WTC11 (cell line): ENCODE results near the gene TXNIP. TPM values are rescaled to one million over a fixed set of nuclear protein-coding genes. Genes with fewer than 3 reads are reported as not detected.

Experiments used
- ATAC-seq: fragments of 200-7000 bp; cut with Tn5 transposase; 2 replicates; pipeline ENCODE4 v1.10.0; 2021; ENCODE audit warnings: mild to moderate bottlenecking, moderate library complexity
- CTCF ChIA-PET: fragments of 300-600 bp; sonication (Branson Sonifier 250); formaldehyde crosslinking; loops from one replicate; lab custom pipeline; 2021; ENCODE audit warnings: antibody characterized with exemption; lab: Charles Lee
- POLR2A ChIA-PET: fragments of 350-600 bp; sonication (Branson Sonifier 250); formaldehyde crosslinking; loops from one replicate; lab custom pipeline; 2021; ENCODE audit warnings: antibody characterized with exemption; lab: Charles Lee
- DNase-seq: peaks from one replicate; pipeline ENCODE4 v3.0.0; 2021; ENCODE audit warnings: low spot score
- H3K27ac Mint-ChIP-seq: 2 replicates; pipeline ENCODE4 v1.8.0; 2021; ENCODE audit warnings: mixed read lengths
- H3K27me3 Mint-ChIP-seq: 2 replicates; pipeline ENCODE4 v1.8.0; 2021; ENCODE audit warnings: low read depth, mild to moderate bottlenecking, moderate library complexity, mixed read lengths
- H3K36me3 Mint-ChIP-seq: 2 replicates; pipeline ENCODE4 v1.8.0; 2021; ENCODE audit warnings: mixed read lengths
- H3K4me1 Mint-ChIP-seq: 2 replicates; pipeline ENCODE4 v1.8.0; 2022; ENCODE audit warnings: mixed read lengths
- H3K4me3 Mint-ChIP-seq: 2 replicates; pipeline ENCODE4 v1.8.0; 2021; ENCODE audit warnings: mild to moderate bottlenecking, moderate library complexity, mixed read lengths
- H3K9me3 Mint-ChIP-seq: 2 replicates; pipeline ENCODE4 v1.8.0; 2021; ENCODE audit warnings: mixed read lengths
- CREM ChIP-seq: sonication (generic); formaldehyde crosslinking; IDR thresholded peaks from 2 replicates; pipeline ENCODE4 v1.8.1; 2022; ENCODE audit warnings: mild to moderate bottlenecking, missing genetic modification reagents, moderate library complexity
- ELF4 ChIP-seq: sonication (generic); formaldehyde crosslinking; IDR thresholded peaks from 2 replicates; pipeline ENCODE4 v1.8.1; 2022; ENCODE audit warnings: low read depth, mild to moderate bottlenecking, moderate library complexity, missing genetic modification reagents
- HMGA2 ChIP-seq: fragments of 250-450 bp; sonication (Bioruptor Pico); IDR thresholded peaks from 2 replicates; pipeline ENCODE4 v1.4.0; 2021; ENCODE audit warnings: mild to moderate bottlenecking, moderate library complexity
- IRF1 ChIP-seq: sonication (generic); formaldehyde crosslinking; IDR thresholded peaks from 2 replicates; pipeline ENCODE4 v1.8.0; 2023; ENCODE audit warnings: missing genetic modification reagents
- NFATC4 ChIP-seq: fragments of 250-450 bp; sonication (Bioruptor Pico); IDR thresholded peaks from 2 replicates; pipeline ENCODE4 v1.9.0; 2021; ENCODE audit warnings: mild to moderate bottlenecking
- NFE2L1 ChIP-seq: sonication (generic); formaldehyde crosslinking; IDR thresholded peaks from 2 replicates; pipeline ENCODE4 v1.8.1; 2023; ENCODE audit warnings: missing genetic modification reagents
- SP1 ChIP-seq: sonication (generic); formaldehyde crosslinking; conservative IDR thresholded peaks from 2 replicates; pipeline ENCODE4 v1.8.1; 2022; ENCODE audit warnings: missing genetic modification reagents
- TEAD1 ChIP-seq: sonication (generic); formaldehyde crosslinking; IDR thresholded peaks from 2 replicates; pipeline ENCODE4 v1.8.0; 2022; ENCODE audit warnings: mild to moderate bottlenecking, missing genetic modification reagents
- TEAD4 ChIP-seq: sonication (generic); formaldehyde crosslinking; IDR thresholded peaks from 2 replicates; pipeline ENCODE4 v1.8.0; 2022; ENCODE audit warnings: mild to moderate bottlenecking, missing genetic modification reagents
- USF2 ChIP-seq: sonication (generic); formaldehyde crosslinking; IDR thresholded peaks from 2 replicates; pipeline ENCODE4 v1.8.1; 2023; ENCODE audit warnings: mild to moderate bottlenecking, missing genetic modification reagents, moderate library complexity
- ZNF219 ChIP-seq: sonication (generic); formaldehyde crosslinking; IDR thresholded peaks from 2 replicates; pipeline ENCODE4 v1.8.0; 2023; ENCODE audit warnings: missing genetic modification reagents, mild to moderate bottlenecking, borderline replicate concordance
- ZNF263 ChIP-seq: sonication (generic); formaldehyde crosslinking; IDR thresholded peaks from 2 replicates; pipeline ENCODE4 v1.8.1; 2022; ENCODE audit warnings: low read depth, mild to moderate bottlenecking, moderate library complexity, missing genetic modification reagents
- ZNF317 ChIP-seq: sonication (generic); formaldehyde crosslinking; IDR thresholded peaks from 2 replicates; pipeline ENCODE4 v1.8.1; 2023; ENCODE audit warnings: low read depth, mild to moderate bottlenecking, moderate library complexity, missing genetic modification reagents, borderline replicate concordance
- ZNF396 ChIP-seq: fragments of 250-450 bp; sonication (Bioruptor Pico); IDR thresholded peaks from 2 replicates; pipeline ENCODE4 v1.8.0; 2021; ENCODE audit warnings: mild to moderate bottlenecking, moderate library complexity, borderline replicate concordance
- ZNF425 ChIP-seq: fragments of 250-450 bp; sonication (Bioruptor Pico); conservative IDR thresholded peaks from 2 replicates; pipeline ENCODE4 v1.9.0; 2021; ENCODE audit warnings: mild to moderate bottlenecking
- ZNF671 ChIP-seq: fragments of 250-450 bp; sonication (Bioruptor Pico); IDR thresholded peaks from 2 replicates; pipeline ENCODE4 v1.8.0; 2021; ENCODE audit warnings: mild to moderate bottlenecking
- total RNA-seq: library from RNA; stranded (reverse); gene quantifications from 3 replicates; pipeline ENCODE4 v1.2.3, GENCODE V29; 2021
- TF ChIP-seq, protein P1 (sequence below): sonication (generic); formaldehyde crosslinking; IDR thresholded peaks from 2 replicates; pipeline ENCODE4 v1.8.0; 2022; ENCODE audit warnings: mild to moderate bottlenecking, missing genetic modification reagents
- TF ChIP-seq, protein P2 (sequence below): fragments of 250-450 bp; sonication (Bioruptor Pico); IDR thresholded peaks from 2 replicates; pipeline ENCODE4 v1.9.0; 2021; ENCODE audit warnings: mild to moderate bottlenecking

TXNIP gene
- total RNA-seq, 1 experiment from 2014 or later, result 56.7 TPM

- peaks cover 4% of the 10 kb centered on the region; the same call in 1 of the 2 replicates for H3K27me3 Mint-ChIP-seq
- DNase-seq, result no peak
These were observed 40.0 kb upstream of the TXNIP start for GRCh38 chr1:146036241-146036964.

DNA sequence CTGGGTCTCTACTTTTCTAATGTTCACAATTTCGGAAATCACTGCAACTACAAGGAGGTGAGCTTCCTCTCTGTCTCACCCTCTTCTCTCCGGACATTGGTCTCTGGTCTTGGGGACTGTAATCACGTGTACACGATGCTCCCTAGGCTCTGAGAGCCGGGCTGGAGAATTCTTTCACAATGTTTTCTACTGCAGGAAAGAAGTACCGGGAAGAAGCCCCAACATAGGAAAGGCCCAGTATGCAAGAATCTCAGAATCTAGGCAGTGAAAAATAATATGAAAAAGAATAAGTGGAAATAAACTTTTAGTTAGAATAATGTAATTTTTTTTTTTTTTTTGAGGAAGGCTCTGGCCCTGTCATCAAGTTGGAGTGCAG is 38.7 kb upstream of the TXNIP start:
- no peaks in the 10 kb centered on the region for H3K36me3 Mint-ChIP-seq
- ATAC-seq (peak; percentile 2; the same call in 1 of the 2 replicates), DNase-seq (no peak)
- H3K4me3 Mint-ChIP-seq, result peak overlapping the region; percentile 100
- CTCF ChIA-PET, result interaction anchor here (0.6 to 5.3 kb wide), 11 partner anchors 11 to 297 kb away, joined by 3 to 25 read pairs (median 5); partner anchors contain the start of genes ITGA10, NUDT17 and PIAS3
- H3K9me3 Mint-ChIP-seq, result peaks cover 3% of the 10 kb centered on the region
- TF ChIP-seq ZNF219 (CRISPR knock-in tag), result no peak
- TF ChIP-seq, protein P1, sequence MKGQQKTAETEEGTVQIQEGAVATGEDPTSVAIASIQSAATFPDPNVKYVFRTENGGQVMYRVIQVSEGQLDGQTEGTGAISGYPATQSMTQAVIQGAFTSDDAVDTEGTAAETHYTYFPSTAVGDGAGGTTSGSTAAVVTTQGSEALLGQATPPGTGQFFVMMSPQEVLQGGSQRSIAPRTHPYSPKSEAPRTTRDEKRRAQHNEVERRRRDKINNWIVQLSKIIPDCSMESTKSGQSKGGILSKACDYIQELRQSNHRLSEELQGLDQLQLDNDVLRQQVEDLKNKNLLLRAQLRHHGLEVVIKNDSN (CRISPR knock-in tag), result peak; percentile 43; the same call in 1 of the 2 replicates
- TF ChIP-seq USF2 (CRISPR knock-in tag), result peak; percentile 58
- peak overlapping the region; percentile 93 for H3K27ac Mint-ChIP-seq
- POLR2A ChIA-PET, result interaction anchor here (0.6 to 6.0 kb wide), 4 partner anchors 15 to 56 kb away, joined by 3 to 62 read pairs (median 5); no protein-coding TSS in a partner anchor
- H3K4me1 Mint-ChIP-seq, result peaks cover 10% of the 10 kb centered on the region
- peaks cover 6% of the 10 kb centered on the region; the same call in 1 of the 2 replicates for H3K27me3 Mint-ChIP-seq

More at GRCh38 chr1:146036241-146036964, 40.0 kb upstream of the TXNIP start:
- peak overlapping the region; percentile 100 for H3K4me3 Mint-ChIP-seq
- H3K27ac Mint-ChIP-seq, result no peak overlapping the region; the same call in 1 of the 2 replicates
- no peaks in the 10 kb centered on the region for H3K9me3 Mint-ChIP-seq
- ChIA-PET POLR2A (interaction anchor here (3.1 to 6.0 kb wide), 2 partner anchors 14 to 178 kb away, joined by 20 to 62 read pairs; partner anchors contain the start of gene PIAS3), CTCF (interaction anchor here (0.6 to 5.3 kb wide), 7 partner anchors 29 to 191 kb away, joined by 3 to 25 read pairs (median 5); partner anchors contain the start of genes LIX1L, NUDT17 and PIAS3)
- no peak for TF ChIP-seq ZNF425 (CRISPR knock-in tag)
- TF ChIP-seq NFE2L1, result no peak
- no peak for TF ChIP-seq ZNF263
- no peak for TF ChIP-seq CREM
- TF ChIP-seq, all 79 proteins: peak for 0
- Mint-ChIP-seq H3K4me1 (peaks cover 10% of the 10 kb centered on the region), H3K36me3 (no peaks in the 10 kb centered on the region)
- no peak for ATAC-seq

DNA sequence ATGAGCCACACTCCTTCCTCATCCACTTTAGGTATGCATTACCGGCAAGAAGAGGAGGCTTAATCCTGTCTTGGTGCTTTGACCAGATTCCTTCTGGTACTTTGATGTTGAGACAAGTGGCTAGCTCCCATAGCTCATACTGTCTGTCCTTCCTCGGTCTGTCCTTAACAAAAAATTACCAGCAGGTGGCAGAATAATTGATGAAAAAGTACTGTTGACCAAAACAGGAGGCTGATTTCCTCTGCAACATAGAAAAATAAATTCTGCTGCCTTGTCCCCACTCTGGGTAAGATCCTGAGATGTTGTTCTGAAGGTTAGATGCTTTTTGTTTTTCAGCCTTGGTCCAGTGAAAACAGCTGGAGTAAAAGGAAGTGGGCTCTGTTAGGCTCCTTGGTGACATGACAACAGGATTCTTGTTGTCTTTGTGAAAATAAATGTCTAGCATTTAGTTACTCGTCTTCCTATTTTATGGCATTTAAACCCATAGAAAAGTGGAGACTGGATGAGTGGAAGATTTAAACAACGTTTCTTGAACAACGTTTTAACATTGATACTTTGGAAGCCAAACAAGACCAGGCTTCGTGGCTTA is 36.3 kb upstream of the TXNIP start:
- DNase-seq (no peak), ATAC-seq (no peak)
- Mint-ChIP-seq H3K9me3 (peaks cover 6% of the 10 kb centered on the region), H3K36me3 (no peaks in the 10 kb centered on the region), H3K4me3 (no peak overlapping the region), H3K4me1 (peaks cover 8% of the 10 kb centered on the region), H3K27ac (no peak overlapping the region), H3K27me3 (peaks cover 2% of the 10 kb centered on the region; the same call in 1 of the 2 replicates)
- TF ChIP-seq ZNF671 (CRISPR knock-in tag), result no peak
- no peak for TF ChIP-seq ZNF317
- CTCF ChIA-PET, result interaction anchor here (0.7 to 2.7 kb wide), 18 partner anchors 11 to 187 kb away, joined by 3 to 17 read pairs (median 4); partner anchors contain the start of genes ANKRD34A, HJV, NUDT17 and PIAS3
- POLR2A ChIA-PET, result no interaction called here

DNA sequence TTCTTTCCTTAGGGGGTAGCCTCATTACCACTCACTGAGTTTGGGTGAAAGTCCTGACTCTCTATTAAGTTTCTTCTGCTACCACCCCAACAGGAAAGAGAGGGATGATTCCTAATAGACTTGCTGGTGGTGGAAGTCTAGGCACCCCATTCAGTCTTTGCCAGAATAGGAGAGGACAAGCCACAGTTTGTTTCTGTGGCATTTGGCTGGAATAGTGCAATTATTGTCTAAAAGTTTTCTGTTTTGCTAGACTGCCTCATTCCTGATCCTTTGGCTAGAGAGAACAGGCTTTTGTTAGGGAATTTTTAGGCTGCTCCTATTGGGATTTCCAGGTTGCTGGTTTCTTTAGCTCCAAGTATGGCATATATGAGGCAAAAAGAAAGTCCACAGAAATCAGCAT is 35.1 kb upstream of the TXNIP start:
- POLR2A ChIA-PET, result no interaction called here
- Mint-ChIP-seq H3K4me3 (no peak overlapping the region), H3K9me3 (peaks cover 6% of the 10 kb centered on the region), H3K27ac (no peak overlapping the region), H3K27me3 (peaks cover 2% of the 10 kb centered on the region; the same call in 1 of the 2 replicates), H3K36me3 (no peaks in the 10 kb centered on the region), H3K4me1 (peaks cover 8% of the 10 kb centered on the region)
- DNase-seq, result no peak
- CTCF ChIA-PET, result interaction anchor here (0.6 to 2.7 kb wide), 5 partner anchors 12 to 173 kb away, joined by 3 to 17 read pairs (median 5); partner anchors contain the start of gene PIAS3
- no peak for ATAC-seq
- TF ChIP-seq NFATC4 (no peak), TEAD4 (CRISPR knock-in tag) (no peak), HMGA2 (CRISPR knock-in tag) (no peak), ELF4 (CRISPR knock-in tag) (no peak), ZNF317 (no peak), ZNF396 (CRISPR knock-in tag) (no peak), CREM (no peak), TEAD1 (no peak), SP1 (CRISPR knock-in tag) (no peak), IRF1 (CRISPR knock-in tag) (no peak)
- TF ChIP-seq, protein P1 (CRISPR knock-in tag), result no peak
- TF ChIP-seq, protein P2, sequence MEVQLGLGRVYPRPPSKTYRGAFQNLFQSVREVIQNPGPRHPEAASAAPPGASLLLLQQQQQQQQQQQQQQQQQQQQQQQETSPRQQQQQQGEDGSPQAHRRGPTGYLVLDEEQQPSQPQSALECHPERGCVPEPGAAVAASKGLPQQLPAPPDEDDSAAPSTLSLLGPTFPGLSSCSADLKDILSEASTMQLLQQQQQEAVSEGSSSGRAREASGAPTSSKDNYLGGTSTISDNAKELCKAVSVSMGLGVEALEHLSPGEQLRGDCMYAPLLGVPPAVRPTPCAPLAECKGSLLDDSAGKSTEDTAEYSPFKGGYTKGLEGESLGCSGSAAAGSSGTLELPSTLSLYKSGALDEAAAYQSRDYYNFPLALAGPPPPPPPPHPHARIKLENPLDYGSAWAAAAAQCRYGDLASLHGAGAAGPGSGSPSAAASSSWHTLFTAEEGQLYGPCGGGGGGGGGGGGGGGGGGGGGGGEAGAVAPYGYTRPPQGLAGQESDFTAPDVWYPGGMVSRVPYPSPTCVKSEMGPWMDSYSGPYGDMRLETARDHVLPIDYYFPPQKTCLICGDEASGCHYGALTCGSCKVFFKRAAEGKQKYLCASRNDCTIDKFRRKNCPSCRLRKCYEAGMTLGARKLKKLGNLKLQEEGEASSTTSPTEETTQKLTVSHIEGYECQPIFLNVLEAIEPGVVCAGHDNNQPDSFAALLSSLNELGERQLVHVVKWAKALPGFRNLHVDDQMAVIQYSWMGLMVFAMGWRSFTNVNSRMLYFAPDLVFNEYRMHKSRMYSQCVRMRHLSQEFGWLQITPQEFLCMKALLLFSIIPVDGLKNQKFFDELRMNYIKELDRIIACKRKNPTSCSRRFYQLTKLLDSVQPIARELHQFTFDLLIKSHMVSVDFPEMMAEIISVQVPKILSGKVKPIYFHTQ (CRISPR knock-in tag), result no peak
